Activated CD8-positive, alpha-beta memory T cell treated with anti-CD3 and anti-CD28 coated beads, Interleukin-2, amount 50 U/mL, for 1 hour (primary cell): ENCODE results near the gene DLG2.
"Not testable (repeated sequence)": the region's sequence is repeated elsewhere in the genome, so short reads cannot be mapped to it uniquely, and the experiment has no call there.

ENCODE experiments used
- DNase-seq: peaks from one replicate; pipeline ENCODE4 v3.0.0-alpha.2; 2020; ENCODE audit errors: extremely low read depth

DLG2 gene

DNA sequence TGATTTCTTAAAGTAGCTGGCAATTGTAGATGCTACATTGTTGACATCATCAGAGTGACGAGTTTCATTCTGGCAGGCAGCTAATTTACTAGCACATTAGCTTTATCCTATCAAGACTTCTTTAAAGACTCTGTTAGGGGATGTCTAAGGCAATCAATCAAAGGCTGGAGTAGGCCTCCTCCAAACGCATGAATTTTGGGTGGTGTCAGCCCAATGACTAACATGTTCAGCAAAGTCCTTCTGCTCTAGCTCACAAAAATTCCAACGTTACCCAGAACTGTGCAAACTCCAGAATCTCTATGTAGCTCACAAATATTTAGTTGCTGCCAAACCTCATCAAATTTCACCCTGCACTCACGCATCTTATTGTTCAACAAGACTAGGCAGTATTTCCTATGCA, 395.6 kb downstream of the DLG2 start:
- DNase-seq = no peak

DNA sequence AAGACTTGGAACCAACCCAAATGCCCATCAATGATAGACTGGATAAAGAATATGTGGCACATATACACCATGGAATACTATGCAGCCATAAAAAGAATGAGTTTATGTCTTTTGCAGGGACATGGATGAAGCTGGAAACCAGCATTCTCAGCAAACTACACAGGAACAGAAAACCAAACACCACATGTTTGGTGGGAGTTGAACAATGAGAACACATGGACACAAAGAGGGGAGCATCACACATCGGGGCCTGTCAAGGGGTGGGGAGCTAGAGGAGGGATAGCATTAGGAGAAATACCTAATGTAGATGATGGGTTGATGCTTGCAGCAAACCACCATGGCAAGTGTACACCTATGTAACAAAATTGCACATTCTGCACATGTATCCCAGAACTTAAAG, 397.4 kb downstream of the DLG2 start:
- DNase-seq = not testable (repeated sequence)

- DNase-seq = no peak
Observed at GRCh38 chr11:85196968-85197367, 430.2 kb downstream of the DLG2 start.

GRCh38 chr11:85195934-85196333, 431.2 kb downstream of the DLG2 start:
- DNase-seq = no peak

DNA sequence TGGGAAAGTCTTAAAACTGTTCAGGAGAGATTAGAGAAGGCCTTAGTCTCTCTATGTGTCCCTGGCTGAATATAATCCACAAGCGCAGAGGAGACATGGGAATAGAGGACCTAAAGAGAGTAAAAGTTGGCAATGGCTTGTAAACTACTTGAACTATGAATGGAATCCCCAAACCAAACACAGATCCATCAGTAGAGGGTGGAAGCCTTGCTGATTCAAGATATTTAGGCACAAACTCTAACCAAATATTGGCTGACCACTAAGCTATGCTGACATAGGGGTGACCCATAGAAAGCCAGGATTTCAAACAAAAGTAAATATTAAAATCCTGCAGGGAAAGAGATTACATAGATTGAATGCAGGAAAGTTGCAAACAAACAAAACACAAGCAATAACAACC, 439.2 kb downstream of the DLG2 start:
- DNase-seq = no peak

GRCh38 chr11:85184721-85185120, 442.4 kb downstream of the DLG2 start:
- DNase-seq = no peak

DNA sequence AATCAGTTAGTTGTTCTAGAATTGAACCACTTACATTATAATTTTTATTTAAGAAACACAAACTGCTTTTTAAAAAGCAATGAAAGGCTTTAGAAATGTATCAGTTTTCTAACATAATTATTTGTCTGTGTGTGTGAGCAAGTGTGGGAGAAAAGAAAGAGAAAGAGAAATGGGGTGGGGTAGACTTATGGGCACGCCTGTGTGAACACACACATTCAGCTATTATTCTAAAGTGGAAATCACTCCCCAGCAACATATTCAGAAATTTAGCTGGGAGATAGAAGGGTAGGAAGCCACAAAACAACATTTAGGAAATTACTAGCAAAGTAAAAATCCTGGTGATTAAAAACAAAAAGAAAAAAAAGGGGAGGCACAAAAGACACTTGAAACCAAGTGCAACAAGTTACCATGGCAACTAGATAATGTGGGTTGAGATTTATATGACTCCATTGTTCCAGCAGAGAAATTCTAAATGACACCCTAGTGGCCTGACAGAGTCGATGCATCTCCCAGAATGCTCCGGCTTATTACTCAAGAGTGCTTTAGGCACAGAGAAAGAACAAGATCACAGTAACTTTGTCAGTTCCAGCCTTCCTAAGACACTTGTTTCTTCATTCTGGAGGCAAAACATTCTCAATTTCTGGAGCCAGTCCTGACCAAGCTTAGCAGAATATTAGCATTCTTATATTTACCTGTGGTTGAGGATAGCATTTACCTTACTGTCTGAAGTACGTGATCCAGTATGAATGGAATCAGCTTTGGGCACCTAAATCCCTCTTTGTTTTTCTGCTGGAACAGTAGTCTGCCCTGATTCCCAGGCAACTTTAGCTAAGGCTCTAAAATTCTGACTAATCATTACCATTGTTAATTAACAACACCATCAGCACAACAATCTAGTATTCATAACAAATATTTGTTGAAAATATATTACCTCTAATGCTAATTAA, 444.4 kb downstream of the DLG2 start:
- DNase-seq = no peak

DNA sequence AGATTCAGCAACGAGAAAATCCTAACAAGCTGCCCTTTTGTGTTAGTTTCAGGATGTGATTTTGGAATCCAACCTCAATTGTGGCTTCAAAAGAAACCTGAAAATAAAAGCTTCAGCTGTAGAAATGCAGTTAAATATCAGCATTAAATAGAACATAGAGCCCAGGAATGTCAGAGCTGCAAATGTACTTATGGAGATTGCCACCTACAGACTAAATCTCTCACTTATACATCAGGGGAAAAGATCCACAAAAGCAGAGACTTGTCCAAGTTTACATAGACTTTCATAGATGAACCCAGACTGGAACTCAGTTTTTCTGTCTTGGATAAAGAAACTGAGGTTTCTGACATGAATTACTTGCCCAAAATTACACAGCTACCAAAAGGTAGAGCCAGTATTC, 446.6 kb downstream of the DLG2 start:
- DNase-seq = no peak

DNA sequence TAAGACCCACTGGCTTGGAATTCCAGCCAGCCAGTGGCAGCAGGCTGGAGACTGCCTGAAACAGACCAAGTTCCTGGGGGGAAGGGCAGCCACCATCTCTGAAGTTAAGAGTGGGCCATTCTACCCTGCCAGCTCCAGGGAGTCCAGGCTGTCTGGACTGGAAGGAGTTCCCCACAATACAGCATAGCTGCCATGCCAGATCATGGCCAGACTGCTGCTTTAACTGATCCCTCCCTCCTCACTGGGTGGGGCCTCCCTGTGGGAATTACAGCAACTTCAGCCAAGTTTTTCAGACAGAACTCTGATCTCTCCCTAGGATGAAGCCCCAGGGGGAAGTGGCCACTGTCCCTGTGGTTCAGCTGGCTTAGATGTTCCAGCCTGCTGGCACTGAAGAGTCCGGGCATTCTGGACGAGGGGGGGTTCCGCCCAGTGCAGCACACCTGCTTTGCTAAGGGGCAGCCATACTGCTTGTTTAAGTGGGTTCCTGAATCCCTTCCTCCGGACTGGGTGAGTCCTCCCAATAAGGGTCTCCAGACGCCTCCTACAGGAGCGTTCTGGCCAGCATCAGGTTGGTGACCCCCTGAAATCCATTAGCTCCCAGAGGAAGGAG, 455.4 kb downstream of the DLG2 start:
- DNase-seq = no peak

DNA sequence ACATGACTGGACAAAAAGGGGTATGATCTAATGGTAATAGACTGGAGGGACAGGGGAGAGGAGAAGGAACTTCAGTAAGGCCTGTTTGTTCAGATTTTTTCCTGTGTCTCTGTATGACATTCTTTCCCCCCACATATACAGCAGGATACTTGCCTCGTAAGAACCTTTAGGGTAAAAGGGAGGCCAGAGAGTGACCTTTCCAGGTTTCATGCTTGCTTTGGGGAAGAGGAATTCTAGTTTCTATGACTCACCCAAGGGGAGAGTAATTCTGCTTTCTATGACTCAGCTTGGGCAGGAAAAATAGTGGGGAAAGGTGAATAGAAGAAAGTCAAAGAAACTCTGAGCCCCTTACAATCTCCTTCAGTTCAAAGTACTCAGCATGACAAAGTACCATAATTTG, 457.0 kb downstream of the DLG2 start:
- DNase-seq = no peak

DNA sequence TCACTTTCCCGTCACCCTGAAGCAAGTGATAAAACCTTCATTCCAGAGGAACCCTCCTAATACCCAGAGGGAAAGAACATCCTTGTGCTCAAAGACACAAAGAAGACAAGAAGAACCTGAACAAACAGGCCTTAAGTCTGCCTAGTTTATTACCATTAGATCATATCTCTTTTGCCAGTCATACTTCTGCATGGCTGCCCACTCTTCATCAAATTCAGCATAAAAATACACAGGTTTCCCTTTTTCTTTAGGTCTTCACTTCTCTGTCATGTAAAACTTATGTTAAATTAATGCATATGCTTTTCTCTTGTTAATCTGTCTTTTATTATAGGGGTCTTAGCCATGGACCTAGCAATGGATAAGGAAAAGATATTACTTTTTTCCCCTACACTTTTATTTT, 459.7 kb downstream of the DLG2 start:
- no peak for DNase-seq

DNA sequence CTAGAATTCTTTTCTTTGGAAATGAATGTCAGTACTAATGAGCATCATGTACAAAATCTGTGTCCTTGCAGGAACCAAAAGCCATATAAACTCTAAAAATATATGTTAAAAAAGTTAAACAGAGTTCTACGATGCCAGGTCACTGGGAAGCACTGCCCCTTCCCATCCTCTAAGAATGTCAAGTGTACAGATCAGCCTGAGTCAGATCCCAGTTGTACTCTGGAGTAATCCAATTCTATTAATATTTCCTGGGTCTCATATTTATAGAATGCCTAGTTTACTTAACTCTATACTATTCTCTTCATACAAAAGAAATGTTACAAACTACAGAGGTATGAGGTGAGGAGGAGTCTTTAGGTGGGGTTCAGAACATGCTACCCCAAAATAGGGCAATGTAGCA, 460.1 kb downstream of the DLG2 start:
- no peak for DNase-seq

DNA sequence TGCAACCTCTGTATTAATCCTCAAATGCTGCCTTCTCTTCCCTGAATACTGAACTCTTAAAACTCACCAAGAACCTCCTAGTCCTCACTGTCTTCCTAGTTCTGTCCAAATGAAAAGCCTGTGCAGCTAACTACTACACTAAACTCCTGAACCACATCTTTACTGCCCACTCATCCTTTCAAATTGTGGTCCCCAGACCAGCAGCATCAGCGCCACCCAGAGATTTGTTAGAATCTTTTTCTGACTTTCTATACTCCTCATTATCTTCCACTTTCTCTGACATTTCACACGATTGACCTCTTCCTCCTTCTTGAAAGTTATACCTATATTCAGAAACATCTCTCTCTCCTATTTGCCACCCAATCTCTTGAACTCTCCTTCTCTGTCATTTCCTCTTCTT, 461.3 kb downstream of the DLG2 start:
- DNase-seq = no peak

GRCh38 chr11:85164743-85165142, 462.4 kb downstream of the DLG2 start:
- no peak for DNase-seq

DNA sequence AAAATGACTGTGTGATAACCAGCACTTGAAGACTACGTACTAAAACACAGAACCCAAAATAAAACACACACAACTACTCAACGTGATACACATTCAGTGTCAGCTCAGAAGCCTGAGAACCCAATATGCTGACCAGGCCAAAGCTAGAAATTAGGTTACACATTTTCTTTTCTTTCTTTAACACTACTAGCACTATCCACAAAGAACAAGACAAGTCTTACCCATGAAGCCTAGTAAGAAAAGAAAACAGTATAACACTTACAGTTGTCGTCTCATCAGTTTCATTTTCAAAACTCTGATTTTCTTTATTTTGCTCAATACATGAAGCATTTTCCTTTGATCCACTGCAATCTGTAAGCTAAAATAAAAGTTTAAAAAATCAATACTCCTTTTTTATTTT, 472.9 kb downstream of the DLG2 start:
- DNase-seq = no peak

GRCh38 chr11:85137597-85137996, 489.5 kb downstream of the DLG2 start:
- no peak for DNase-seq

DNA sequence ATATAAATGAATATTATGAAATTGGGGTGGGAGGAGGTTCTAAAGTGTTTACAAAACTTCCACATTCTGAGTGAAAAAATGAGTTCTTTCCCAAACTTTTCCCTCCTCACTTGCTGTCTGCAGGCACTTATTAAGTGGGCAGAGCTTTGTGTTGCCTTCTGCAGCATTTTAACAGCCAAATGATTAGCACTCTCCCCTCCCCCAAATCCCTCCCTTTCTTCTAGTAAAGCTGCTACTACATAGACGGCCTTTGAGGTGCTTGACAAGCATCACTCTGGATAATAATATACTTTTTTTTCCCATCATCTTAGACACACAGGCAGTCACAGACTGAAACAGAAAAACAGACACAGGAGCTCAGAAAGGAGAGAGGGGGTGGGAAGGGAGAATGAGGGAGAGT, 493.5 kb downstream of the DLG2 start:
- no peak for DNase-seq

DNA sequence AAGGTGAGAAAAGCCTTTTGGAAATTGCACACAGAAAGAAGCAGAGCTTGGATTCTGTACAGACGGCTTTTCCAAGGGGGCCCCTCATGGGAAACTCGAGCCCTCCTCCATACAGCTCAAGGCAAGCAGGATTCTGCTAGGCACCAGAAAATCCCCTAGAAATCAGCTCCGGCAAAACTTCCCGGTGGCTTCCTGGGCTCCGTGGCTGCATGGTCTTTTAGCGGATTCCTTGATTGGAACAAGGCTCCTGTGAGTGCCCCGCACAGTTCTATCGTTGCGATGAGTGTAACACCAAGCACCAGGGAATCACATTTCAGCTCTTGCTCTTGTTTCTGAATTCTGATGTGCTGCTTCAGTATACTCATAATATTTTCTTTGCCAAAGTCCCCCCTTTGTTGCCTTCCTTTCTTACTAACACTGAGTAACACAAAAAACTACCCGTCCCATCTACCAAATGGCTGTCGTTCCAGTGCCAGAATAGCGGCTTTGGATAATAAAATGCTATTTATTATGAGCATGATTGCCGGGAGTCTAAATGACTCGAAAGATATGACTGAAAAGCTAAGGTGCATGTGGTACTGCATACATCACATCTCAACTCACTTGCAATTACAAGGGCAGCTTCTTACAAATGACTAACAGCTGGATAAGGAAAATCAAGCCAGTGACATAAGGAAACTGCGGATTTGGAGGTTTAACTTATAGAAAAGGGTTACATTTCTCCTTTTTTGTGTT, 494.1 kb downstream of the DLG2 start:
- DNase-seq = no peak

- DNase-seq = no peak
Observed at GRCh38 chr11:85127349-85127748, 499.8 kb downstream of the DLG2 start.

DNA sequence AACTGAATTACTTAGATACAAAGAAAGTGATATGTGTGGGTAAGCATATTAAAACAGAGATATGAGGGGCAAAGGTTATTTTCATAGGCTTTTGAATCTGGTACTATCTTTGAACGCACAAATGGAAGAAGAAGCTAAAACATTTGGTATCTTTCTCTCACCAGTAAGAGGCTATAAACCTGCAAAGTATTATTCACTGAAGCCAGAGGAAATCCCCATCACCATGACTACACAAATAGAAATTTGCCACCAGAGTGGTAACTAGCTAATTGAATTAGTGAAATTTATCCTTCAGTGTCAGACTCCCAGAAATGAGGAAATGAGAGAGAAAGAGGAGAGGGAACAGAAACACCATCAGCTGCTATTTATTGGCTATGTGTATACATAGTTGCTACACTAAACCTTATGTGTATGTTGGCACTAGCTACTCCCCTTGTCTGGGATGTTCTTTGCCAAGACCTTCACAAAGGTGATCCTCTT, 503.4 kb downstream of the DLG2 start:
- no peak for DNase-seq

GRCh38 chr11:85118151-85118550, 509.0 kb downstream of the DLG2 start:
- no peak for DNase-seq

DNA sequence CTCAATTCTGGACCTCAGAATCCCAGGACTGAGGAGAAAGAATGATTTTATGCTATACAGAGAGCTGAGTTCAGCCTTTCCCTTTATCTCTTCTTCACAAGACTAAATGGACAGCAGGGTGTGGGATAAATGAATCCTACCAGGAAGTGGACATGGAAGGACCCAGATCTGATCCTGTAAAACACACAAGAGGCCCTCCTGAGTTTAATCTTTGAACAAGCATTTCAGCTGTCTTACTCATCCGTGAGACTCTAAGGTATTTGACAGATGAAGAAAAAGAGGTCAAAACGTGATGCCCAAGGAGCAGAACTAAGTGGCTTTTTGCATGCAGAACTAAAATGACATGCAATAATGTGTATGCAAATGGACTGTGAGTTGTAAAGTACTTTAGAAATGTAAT, 511.3 kb downstream of the DLG2 start:
- no peak for DNase-seq

- DNase-seq = no peak
Observed at GRCh38 chr11:85114786-85115185, 512.4 kb downstream of the DLG2 start.
